ENCODE measurements around the gene SULT1A3. TPM values are rescaled to one million over a fixed set of nuclear protein-coding genes. Genes with fewer than 3 reads are reported as not detected.

Gene SULT1A3
- total and polyA plus RNA-seq, 2 experiments from 2014 or later, result 11.2 to 17.4 TPM

GRCh38 chr16:30157214-30157613 is 41.8 kb upstream of the SULT1A3 start:
- ATAC-seq, result no peak
- TF ChIP-seq ZNF331 (CRISPR knock-in tag; IDR thresholded peaks at IDR 0.05; ENCODE audit: low read depth), result no peak
- TF ChIP-seq POLR2AphosphoS5 (IDR thresholded peaks at IDR 0.05; ENCODE audit: low read depth), result no peak
- TF ChIP-seq STAT1 (IDR thresholded peaks at IDR 0.05; ENCODE audit: unreplicated experiment), result no peak
- no peak for TF ChIP-seq CREB1 (CRISPR knock-in tag; IDR thresholded peaks at IDR 0.05; ENCODE audit: low read depth)
- no peak for TF ChIP-seq JUNB (IDR thresholded peaks at IDR 0.05; ENCODE audit: unreplicated experiment)
- no peak for TF ChIP-seq EZH2 (IDR thresholded peaks at IDR 0.05; ENCODE audit: low read depth, unreplicated experiment)
- no peak for TF ChIP-seq REST (IDR thresholded peaks at IDR 0.05; ENCODE audit: unreplicated experiment)
- TF ChIP-seq EZH2phosphoT487 (IDR thresholded peaks at IDR 0.05; ENCODE audit: unreplicated experiment), result no peak
- no peak for TF ChIP-seq ZNF462 (CRISPR knock-in tag; IDR thresholded peaks at IDR 0.05)

More at GRCh38 chr16:30157214-30157613, 41.8 kb upstream of the SULT1A3 start:
- no peaks in the 10 kb centered on the region for H3K27me3 ChIP-seq (ENCODE audit: insufficient read depth)
- peaks cover 7% of the 10 kb centered on the region for H3K27me3 Mint-ChIP-seq (ENCODE audit: insufficient read depth, low read depth, poor library complexity)
- no peak overlapping the region for H3K4me3 Mint-ChIP-seq
- H3K4me1 Mint-ChIP-seq, result no peaks in the 10 kb centered on the region
- no peak overlapping the region for H3K4me3 ChIP-seq
- DNase-seq (ENCODE audit: low spot score), result no peak
- no peaks in the 10 kb centered on the region for H4K20me1 ChIP-seq (replicated peaks; ENCODE audit: insufficient read depth)
- no peaks in the 10 kb centered on the region; the same call in 2 of the 3 replicates for H3K36me3 Mint-ChIP-seq (ENCODE audit: low read depth)
- H3F3A ChIP-seq (replicated peaks; ENCODE audit: low read depth), result no peaks in the 10 kb centered on the region
- peaks cover 11% of the 10 kb centered on the region; the same call in 2 of the 3 replicates for H3K9me3 Mint-ChIP-seq
- H3K9me2 ChIP-seq (ENCODE audit: insufficient read depth), result 0 out of 2 replicates have a peak, but pooled peaks cover 5% of the 10 kb centered on the region
- no peaks in the 10 kb centered on the region for H3K4me1 ChIP-seq (ENCODE audit: insufficient read depth)
- no peak overlapping the region for H2AFZ ChIP-seq
- H3K79me2 ChIP-seq (replicated peaks; ENCODE audit: insufficient read depth), result no peaks in the 10 kb centered on the region
- no peaks in the 10 kb centered on the region for H3K36me3 ChIP-seq (ENCODE audit: insufficient read depth)
- H3K4me2 ChIP-seq, result no peak overlapping the region
- H3K27ac Mint-ChIP-seq, result no peak overlapping the region
- H3K27ac ChIP-seq (ENCODE audit: low read depth), result no peak overlapping the region
